Measurements from ENCODE around the gene SLC31A1.

SLC31A1 gene

GRCh38 chr9:113307396-113307975 lies 86.1 kb downstream of the SLC31A1 start:
- DNase-seq, result no peak
- ATAC-seq, result no peak

DNA sequence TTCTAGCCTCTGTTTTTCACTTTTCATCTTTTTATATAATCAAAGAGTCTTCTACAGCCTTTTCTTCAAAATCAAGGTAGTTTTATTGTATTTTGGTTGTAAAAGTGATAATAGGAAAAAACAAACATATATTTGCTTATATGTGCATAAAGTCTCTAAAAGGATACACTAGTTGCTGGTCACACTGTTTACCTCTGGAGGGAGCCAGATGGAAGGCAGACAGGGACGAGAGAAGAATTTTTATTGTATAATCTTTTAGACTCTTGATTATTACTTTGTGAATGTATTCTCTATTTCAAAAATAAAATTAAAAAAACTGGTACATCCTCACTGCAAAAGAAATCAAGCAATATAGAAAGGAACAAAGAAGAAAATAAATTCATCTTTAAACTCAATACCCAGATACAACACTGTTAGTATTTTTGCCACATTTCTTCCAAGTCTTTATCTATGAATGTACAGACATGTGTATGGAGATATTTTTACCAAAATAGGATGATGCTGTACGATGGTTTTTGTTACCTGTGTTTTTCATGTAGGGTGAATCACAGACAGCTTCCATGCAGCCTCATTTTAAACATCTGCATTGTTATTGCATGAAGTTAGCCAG lies 88.0 kb downstream of the SLC31A1 start:
- ATAC-seq (peak; percentile 68), DNase-seq (no peak)

DNA sequence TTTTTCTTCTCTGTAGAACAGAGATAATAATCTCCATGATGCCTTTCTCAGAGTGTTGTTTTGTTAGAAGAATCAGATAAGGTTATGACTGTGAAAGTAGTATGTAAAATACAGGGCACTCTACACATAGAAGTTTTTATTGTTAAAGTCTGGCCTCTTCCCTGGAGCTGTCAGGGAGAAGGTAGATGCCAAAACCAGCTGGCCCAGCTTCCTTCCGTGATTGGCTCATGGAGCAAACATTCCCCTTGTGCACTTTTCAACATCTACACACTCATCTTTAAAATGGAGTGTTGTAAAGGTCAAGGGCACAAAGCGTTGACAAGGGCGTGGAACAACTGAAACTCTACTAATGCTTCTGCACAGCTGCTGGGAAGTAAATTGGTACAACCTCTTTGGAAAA lies 89.2 kb downstream of the SLC31A1 start:
- DNase-seq (no peak), ATAC-seq (no peak)

DNA sequence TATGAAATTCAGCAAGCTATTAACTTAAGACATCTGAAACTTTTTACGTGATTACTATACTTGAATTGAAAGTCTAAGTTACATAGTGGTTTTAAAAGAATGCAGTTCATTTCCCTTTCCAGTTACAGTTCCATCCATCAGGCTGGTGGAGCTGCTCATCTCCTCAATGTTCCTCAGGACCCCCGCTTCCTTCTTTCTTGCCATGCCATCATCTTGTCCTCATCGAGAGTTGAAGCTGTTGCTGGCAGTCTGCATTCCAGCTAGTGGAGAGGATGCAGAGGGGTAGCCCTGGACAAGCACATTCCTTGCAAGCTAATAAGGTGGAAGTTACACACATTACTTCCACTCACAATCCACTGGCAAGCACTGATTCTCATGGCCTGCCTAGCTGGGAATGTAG lies 90.6 kb downstream of the SLC31A1 start:
- ATAC-seq (no peak), DNase-seq (no peak)

- ATAC-seq (no peak), DNase-seq (no peak)
Observed at GRCh38 chr9:113313261-113313660, 91.9 kb downstream of the SLC31A1 start.
